HG02763 (cell line): Measurements from ENCODE around the gene ARHGAP25.

Experiments
- ATAC-seq: cut with Tn5 transposase; IDR thresholded peaks from one replicate; pipeline ENCODE4 v1.9.1; 2021; ENCODE audit warnings: mild to moderate bottlenecking, moderate library complexity; ENCODE audit not compliant: unreplicated experiment

The ARHGAP25 gene, protein sequence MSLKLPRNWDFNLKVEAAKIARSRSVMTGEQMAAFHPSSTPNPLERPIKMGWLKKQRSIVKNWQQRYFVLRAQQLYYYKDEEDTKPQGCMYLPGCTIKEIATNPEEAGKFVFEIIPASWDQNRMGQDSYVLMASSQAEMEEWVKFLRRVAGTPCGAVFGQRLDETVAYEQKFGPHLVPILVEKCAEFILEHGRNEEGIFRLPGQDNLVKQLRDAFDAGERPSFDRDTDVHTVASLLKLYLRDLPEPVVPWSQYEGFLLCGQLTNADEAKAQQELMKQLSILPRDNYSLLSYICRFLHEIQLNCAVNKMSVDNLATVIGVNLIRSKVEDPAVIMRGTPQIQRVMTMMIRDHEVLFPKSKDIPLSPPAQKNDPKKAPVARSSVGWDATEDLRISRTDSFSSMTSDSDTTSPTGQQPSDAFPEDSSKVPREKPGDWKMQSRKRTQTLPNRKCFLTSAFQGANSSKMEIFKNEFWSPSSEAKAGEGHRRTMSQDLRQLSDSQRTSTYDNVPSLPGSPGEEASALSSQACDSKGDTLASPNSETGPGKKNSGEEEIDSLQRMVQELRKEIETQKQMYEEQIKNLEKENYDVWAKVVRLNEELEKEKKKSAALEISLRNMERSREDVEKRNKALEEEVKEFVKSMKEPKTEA

DNA sequence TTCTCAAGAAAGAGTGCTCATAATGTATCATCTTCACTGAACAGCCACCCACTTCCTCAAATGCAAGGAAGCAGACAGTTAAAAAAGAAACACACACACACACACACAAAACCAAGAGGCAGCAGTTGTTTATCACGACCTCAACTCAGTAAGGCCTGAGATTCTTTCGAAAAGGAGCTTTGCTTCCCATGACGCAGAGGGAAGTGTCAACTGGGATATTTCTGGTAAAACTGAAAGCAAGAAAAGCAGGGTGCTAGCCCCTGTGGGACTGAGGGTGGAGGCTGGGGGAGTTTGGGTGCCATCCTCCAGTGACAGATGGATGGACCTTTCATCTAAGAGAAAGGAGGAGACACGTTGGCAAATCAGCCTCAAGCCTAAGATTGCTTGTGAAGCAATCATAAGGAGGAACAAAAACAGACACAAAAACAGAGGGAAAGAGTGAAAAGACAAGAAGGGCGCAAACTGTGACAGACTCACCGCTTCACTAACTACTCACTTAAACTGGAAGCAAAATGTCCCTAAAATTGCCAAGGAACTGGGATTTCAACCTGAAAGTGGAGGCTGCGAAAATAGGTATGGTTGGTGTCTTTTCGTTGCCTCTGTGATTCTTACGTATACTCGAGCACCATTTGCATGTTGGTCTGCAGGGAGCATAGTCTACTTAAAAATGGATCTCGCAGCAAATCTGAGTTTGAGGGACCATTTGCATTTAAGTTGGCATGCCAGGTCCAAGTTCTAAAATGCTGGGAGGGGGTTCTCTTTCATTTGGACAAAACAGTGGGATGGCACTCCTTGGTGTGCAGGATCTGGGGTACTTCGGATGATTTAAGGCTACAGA is at the start of gene ARHGAP25:
Gene ARHGAP25, plus strand, starts transcription at position 124 of the 838 bp plus-strand sequence. Its CDS starts 389 bp downstream, at position 513.
- ATAC-seq: peak; percentile 63

DNA sequence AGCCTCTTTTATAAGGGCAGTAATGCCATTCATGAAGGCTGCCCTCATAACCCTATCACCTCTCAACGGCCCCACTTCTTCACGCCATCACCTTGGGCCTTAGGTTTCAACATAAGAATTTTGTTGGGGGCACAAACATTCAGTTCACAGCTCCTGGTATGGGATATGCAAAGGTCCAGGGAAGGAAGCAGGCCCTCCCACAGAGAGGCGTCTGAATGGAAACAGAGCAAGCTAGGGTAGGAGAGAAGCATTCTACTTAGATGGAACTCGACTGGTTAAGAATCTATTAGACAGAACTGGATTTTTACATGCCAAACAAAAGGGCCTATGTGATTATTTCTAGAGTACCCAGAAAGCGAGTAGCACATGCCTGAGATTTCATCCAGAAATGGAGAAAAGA is 48.4 kb upstream of the ARHGAP25 start:
- no peak for ATAC-seq

DNA sequence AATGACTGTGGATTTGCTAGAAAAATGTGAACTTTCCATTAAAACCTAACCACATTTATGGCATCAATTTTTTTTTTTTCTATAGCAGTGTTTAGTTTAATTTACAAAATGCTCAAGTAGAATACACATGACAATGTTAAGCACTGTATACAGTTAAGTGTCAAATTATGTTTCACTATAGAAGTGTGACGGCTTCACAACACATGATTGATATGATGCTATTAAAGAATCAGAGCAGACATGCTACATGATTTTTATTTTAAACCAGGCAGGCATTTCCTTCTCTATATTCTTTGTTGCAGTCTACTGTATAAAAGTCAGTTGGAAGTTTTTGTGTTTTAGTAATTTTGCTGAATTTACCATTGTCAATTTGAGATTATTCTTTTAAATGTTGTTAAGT is 47.6 kb upstream of the ARHGAP25 start:
- ATAC-seq: no peak

DNA sequence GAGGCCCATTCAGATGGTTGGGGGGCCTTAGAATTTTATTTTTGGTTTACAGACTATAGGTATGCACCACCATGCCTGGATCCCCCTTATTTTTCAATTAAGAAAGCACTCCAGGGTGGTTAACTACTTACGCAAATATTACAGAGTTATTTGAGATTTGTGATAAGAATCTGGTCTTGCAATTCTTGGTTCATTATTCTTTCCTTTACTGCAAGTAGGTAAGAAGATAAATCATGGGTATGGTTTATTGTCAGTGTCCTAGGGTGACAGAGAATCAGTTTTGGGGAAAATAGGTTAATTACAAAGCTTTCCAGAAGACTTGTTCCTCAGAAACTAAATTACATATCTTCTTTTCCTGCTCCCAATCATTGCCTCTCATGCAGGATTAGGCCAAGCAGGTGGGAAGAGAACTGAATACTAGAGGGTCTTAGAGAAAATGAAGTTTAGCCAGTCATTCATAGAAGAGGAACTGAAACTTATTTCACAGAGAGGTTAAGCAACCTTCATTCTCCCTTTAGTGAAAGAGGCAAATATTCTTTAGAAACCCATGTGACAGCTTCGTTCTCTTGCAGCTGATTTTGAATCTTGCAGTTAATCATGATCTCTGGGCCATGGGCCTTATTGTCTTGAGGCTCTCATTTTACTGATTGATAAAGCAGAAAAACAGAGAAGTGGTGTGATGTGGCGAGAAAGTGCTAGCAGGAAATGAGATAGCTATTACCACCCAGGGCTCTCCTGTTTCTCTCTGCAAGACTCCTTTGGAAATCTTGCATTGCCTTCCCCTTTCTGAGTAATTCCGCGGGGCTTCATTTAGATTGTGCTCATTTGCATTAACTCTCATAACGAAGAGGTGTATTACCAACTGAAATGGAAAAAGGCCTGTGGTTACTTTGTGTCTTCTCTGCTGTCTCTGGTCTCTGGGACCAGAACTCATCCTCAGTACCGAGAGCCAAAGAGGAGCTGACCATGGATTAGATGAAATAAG is 44.8 kb upstream of the ARHGAP25 start:
- ATAC-seq: peak; percentile 90

DNA sequence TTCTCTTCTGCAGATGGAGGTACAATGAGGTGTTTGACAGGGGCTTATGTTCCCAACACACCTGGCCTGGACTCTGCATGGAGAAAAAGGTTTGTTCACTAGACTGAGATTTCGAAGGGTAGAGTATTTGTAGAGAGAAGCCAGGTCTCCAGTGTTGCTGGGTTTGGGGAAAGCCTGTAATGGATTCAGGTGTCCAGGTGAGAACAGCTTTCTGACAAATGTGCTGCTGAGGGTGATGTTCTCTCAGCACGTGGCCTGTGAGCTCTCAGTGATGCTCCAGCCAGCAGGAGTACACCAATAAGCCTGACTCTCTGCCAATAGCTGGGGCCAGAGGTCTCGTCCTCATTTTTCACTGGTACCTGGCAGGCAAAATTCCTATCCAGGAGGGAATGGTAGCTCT is 43.8 kb upstream of the ARHGAP25 start:
- ATAC-seq: no peak

DNA sequence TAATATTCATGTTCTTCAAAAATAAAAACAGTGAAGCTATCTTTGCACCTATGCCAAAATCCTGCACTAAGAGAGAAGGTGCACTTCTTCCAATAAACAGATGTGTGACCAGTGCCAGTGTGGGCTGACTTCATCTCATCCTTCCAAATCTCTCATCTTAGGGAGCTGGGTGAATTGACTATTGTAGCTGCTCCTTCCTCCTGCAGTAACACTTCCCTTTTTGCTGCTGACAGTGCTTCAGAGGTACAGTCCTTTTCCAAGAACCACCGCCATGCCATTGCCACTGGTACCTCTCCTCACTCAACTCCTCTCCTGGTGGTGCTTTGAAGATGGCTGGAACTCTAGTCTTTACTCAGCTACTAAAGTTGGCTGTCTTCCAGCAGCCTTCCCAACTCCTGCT is 42.1 kb upstream of the ARHGAP25 start:
- no peak for ATAC-seq

DNA sequence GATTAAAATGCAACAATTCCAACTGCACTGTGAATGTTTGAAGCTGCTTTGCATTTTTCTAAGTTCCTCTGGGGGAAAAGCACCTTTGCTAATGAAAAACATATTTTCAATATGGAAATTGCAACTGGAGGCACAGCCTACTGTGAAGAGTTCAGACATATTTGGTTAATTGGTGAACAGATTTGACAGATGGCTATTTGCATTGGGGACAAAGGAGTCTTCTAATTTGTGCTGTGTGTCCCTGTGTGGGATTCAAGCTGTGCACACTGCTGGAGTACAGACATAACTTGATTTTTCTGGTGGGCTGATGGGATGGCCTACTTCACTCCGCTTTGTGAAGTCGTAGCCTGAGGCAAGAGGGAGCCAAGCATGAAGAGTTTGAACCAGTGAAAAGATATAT is 40.7 kb upstream of the ARHGAP25 start:
- ATAC-seq: no peak

DNA sequence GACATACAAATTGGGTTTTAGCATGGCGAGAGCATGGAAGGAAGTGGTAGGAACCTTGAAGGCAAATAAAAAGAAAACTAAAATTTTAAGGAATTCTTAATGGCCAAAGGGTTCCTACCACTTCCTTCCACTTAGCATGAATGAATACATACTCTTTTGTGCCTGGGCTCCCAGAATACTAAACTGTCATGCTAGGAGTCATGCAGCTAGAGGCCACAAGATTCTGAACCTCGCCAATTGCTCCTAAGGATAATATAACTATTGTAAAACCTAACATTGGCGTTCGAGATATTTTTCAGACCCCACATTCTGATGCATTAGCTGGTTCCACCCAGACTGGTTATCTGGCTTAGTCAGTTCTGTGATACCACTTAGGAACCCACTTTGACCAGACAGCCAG is 38.6 kb upstream of the ARHGAP25 start:
- no peak for ATAC-seq

DNA sequence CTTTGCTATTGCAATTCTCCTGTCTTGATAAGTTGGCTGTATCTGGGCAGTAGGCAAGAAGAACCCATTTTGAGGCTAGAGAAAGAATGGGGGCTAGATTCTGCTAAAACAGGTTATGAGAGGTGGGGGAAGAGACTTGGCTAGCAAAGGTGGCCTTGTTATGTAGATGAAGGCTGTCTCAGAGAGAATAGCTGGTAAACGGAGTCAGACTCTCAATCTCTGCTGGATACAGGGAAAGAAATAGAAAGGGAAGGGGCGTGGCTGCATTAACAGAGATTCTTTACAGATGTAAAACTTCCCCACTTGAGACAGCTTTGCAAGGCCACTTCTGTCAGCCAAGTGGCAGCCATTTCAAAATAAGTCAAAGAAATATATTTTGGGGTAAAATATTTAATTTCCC is 38.1 kb upstream of the ARHGAP25 start:
- no peak for ATAC-seq

DNA sequence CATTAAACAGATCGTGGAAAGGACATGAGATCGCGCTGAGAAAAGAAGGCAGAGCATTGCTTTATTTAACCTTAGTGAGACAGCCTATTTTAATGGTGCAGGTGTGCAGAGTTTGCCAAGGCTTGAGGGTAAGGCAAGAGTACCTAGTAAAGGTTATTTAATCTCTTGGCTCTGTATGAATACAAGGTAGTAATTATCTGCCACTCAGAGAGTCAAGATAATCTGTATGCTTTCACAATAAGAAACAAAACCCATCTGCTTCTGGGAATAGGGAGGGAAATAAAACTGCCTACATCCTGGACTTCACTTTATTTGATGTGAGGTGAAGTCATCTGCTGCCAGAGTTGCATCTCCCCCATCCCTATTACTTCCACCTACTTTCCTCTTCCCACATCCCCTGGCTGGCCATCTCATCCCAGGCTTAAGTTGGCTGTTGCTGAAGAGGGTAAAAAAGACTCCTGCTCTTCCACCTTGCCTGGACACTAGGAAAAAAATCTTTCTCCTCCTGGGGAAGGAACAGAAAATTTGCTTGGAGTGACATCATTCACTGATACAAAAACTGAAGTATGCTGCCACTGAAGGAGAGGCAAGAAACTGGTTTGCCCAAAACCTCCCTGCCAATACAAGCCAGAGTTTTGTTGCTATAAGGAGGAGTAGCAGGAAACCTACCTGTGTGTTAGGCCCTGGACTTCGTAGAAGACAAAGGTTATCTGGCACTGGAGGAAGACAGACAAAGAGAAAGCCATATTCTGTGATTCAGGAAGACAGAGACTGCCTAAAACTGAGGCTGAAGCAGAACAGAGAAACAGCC is 35.8 kb upstream of the ARHGAP25 start:
- ATAC-seq: no peak

DNA sequence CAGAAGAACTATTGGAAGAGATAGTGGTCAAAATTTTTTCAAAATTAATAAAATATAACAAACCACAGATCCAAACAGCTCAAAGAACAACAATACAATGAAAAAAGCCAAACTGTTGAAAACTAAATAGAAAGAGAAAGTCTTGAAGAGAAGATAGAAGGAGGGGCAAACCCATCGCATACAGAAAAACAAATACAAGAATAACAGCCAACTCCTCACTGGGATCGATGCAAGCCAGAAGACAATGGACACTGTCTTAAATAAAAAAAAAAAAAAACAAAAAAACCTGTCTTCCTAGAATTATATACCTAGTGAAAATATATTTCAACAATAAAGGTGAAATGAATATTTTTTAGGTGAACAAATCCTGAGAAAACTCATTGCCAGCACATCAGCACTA is 34.1 kb upstream of the ARHGAP25 start:
- ATAC-seq: no peak

DNA sequence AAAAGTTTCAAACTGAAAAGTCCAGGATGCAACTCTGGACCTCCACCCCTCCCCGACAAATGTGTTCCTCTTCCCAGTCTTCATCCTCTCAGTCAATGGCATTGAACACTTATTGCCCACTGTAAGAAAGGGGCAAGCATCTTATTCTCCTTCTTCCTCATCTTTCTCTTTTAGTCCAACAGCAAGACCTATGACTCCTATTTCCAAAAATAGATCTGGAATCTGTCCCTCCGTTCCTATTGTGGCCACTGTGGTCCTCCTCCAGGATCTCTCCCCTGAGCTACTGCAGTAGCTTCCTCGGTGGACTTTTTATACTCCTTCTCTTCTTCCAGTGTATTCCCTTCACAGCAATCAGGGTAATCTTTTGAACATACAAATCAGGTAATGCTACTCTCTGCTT is 28.0 kb upstream of the ARHGAP25 start:
- no peak for ATAC-seq

DNA sequence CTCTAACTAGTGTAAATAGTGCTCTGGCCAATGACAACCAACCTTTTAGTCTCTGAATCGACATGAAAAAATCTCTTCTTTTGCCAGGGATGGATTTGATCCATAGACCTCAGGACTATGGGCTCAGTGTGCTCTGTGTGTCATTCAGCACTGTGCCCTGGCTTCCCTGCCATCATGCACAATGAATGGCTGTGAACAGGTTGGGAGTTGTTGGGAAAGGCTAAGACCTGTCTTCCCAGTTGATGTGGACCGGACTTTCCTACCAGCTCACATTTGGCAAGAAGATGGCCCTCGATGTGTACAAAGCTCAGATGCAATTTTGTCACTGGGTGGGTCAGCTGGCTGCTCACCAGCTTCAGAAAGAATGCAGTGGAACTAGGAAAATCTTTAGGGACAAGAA is 26.0 kb upstream of the ARHGAP25 start:
- no peak for ATAC-seq

DNA sequence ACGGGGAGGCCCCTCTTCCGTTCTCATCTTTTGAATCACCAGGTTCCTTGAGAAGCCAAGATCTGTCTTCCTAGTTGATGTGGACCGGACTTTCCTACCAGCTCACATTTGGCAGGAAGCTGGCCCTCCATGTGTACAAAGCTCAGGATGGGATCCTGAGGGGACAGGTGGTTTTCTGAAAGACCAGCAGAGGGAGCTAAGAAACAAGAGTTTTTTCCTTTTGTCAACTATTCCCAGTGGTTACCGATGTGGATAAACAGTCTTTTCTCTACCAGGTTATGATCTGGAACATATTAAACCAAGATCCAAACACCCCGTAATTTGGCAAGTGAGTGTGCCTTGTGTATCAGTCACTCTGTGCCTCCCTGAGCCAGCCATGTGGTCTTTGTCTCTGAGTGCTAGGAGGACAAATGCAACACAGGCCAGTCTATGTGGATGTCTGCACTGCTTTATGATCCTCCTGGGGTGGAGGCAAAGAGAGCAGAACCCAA is 25.1 kb upstream of the ARHGAP25 start:
- ATAC-seq: no peak

DNA sequence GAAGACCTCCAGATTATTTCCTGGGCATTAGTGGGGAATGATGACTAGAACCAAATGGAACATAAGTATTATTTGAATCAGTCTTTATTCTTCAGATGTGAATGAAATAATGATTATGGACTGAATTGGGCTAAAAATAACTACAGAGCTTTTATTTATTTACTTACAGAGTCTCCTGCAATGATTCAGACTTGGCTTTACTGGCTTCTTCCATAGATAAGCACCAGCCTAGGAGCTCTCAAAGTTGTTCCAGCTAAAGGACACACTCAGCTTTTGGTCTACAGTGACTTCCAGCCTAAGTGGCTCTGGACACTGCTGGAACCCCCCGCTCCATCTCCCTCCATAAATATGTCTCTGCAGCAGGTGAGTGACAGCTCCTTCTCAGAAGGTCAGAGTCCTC is 24.3 kb upstream of the ARHGAP25 start:
- ATAC-seq: no peak

DNA sequence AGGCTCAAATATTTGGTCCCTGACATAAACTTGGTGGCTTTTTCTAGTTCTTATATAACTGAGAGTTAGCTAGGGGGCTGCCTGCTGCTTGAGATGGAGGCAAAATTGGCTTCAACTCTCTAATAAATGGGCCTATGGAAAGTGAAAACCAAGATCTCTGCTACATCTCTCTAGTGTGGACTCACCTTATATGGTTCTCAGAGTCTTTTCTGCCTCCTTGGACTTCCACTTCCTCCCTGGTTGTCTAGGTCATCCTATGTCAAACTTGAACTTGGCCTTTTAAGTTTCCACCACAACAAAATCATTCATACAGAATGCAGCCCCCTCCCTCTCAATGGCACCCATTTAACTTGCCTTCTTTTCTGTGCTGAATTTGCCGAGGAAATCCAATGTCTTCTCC is 23.9 kb upstream of the ARHGAP25 start:
- no peak for ATAC-seq

DNA sequence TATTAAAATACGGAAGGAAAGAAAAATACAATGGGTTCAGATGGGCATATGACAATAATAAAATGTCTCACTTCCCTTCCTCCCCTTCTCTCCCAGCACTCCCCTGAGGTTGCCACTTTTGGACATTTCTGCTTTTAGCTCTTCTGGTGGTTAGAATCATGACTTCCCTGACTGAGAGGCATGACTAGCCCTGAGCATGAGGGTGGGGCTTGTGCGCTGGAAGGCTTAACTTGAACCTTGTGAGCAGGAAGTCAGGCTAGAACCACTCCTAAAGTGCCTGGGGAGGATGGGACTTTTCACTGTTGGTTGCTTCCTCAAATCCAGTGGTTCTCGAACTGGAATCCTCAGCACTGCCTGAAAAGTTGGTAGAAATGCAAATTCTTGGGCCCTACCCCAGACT is 19.7 kb upstream of the ARHGAP25 start:
- peak; percentile 86 for ATAC-seq

DNA sequence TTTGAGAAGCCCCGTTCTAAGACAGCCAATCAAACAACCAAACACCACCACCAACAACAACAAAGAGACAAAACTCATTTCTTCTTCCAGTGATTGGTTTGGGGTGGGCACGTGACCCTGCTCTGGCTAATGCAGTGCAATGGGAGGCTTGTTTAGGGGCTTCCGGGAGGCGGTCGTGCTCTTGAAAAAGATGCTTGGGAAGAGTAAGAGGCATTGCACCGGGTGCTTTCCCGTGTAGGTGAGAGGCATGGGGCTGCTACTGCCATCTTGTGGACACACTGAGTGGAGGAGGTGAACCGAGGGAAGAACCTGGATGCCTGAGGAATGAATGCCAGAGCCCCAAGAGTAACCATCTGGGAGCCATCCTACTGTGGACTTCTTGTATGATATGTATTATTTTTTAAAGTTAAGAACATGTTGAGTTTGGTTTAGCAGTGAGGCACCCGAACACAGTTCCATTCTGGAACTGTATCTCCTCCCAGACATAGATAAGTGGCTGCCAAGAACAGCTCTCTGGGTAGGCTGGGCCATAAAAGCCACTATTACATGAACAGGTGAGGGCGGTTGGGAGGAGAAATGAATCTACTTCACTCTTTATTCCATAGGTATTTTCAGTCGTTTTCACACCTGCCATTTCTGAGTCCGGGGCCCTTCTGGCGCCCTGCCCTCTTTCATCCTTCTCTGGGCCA is 19.1 kb upstream of the ARHGAP25 start:
- ATAC-seq: peak; percentile 40
